ENCODE results near the gene NEDD4L.

NEDD4L gene

GRCh38 chr18:58177896-58178470 is 134.0 kb downstream of the NEDD4L start:
- no peak for DNase-seq

GRCh38 chr18:58178511-58178910 is 134.5 kb downstream of the NEDD4L start:
- no peak for DNase-seq

DNA sequence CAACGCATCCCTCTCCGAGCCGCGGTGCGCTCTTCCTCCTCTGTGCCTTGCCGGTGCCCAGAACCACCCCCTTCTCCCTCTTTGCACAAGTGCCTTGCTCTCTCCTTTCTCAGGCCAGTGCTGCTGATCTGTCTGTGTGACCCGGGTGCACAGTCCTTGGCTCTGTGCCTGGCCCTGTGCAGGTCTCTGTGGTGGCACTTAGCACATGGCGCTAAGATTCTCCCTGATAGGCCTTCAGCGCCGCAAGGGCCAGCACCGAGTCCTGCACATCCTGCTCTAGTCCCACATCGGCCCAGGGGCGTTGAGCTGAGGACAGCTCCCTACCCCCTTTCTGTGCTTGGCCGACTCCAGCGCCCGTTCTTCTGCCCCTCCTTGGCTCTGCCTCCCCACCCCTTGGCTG is 136.1 kb downstream of the NEDD4L start:
- DNase-seq, result no peak

- DNase-seq, result peak in 13 of 58 donors; percentile 6 to 52 (median 27)
These were observed 136.8 kb downstream of the NEDD4L start for GRCh38 chr18:58180738-58181353.

DNA sequence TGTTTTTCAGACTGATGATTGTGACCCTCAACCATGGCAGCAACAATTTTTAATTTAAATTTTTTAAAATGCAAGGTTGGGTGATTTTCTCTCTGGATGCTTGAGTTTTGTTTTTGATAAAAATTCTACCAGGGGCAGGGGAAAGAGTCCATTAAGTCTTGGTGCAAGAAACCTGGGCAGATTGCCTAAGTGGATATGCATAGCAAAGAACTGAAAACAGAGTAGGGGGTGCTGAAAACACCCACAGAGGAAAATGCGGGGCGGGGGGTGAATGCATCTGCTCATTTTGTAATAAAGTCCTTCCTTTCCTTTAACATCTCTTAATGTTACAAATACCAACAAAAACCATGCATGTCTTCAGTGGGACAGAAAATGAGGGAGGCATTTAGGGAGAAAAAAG is 138.0 kb downstream of the NEDD4L start:
- DNase-seq, result no peak

DNA sequence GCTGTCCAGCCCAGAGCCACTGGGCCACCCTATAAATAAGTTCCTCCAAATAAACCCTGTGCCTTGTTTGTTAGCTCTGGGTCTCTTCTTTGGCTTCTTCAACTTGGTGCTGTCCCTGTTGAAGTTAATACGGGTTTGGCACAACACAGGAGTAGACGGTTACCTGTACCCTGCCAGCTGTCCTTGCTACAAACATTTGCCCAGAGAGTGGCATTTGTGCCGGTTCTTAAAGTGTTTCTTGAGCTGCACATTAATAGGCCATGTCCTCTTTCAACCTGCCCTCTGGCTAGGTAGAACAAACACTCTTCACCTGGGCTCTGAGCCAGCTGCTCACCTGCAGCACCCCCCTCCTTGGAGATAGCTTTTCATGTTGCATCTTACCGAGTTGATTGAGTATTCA is 139.2 kb downstream of the NEDD4L start:
- no peak for DNase-seq

- DNase-seq, result peak in 7 of 58 donors; percentile 22 to 37 (median 31)
These were observed 142.4 kb downstream of the NEDD4L start for GRCh38 chr18:58186258-58186948.

GRCh38 chr18:58187674-58188073 is 143.6 kb downstream of the NEDD4L start:
- no peak for DNase-seq

GRCh38 chr18:58188996-58189395 is 145.0 kb downstream of the NEDD4L start:
- peak in 1 of 58 donors; percentile 11 for DNase-seq

GRCh38 chr18:58190842-58191530 is 147.0 kb downstream of the NEDD4L start:
- DNase-seq, result no peak

GRCh38 chr18:58191626-58192025 is 147.6 kb downstream of the NEDD4L start:
- DNase-seq, result no peak

DNA sequence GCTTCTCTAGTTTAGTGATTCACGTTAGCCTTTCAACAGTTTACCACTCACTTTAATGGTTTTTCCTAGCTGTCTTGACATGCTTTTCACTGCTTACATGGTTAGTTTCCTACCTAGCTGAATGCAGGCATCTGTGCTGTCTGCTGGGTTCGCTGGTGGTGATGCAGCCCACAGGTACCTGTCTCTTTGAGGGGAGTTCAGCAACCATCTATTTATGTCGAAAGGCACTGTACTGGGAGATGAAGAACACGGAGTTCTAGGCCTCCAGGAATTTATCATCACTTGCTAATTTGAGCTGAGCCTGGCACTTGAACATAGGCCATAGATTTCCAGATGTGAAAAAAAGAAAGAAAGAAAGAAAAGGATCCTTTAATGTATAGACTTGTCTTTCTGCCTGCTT is 148.5 kb downstream of the NEDD4L start:
- DNase-seq, result no peak

DNA sequence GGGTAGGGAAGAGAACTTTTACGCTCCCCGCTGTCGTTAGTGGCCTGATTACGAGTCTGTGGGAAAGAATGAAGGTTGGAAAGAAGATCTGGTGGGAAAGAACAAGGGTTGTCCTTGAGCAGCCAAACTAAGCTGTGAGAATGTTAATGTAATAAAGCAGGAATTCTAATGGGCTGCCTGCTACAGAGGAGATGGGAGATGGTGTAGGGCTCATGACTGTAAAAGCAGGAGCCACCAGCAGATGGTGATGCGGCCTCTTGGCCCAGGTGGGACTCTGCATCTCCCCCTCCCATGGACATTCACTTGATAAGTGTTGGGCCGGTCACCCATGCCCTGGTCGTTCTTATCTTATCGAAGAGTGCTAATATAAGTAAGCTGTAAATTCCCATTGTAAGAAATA is 150.0 kb downstream of the NEDD4L start:
- peak in 1 of 58 donors; percentile 13 for DNase-seq

- peak in 36 of 58 donors; percentile 5 to 79 (median 38) for DNase-seq
These were observed 151.3 kb downstream of the NEDD4L start for GRCh38 chr18:58195278-58195765.

DNA sequence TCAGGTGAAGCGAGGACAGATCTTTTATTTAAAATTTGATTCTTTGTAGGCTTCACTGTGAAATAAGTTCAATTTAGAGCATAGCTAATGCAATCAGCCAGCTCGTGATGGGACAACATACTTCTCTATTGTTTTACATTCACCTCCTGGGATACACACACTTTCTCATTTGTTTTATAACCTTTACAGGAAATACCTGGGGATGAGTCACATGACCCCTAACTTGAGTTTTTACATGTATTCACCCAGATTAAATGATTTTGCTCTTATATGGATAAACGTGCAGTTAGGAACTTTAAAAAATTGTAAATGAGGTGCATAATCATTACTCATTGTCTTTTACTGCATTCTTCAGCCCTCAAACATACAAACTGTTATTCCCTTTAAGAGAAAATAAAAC is 152.1 kb downstream of the NEDD4L start:
- DNase-seq, result no peak

- peak in 1 of 58 donors; percentile 33 for DNase-seq
These were observed 153.2 kb downstream of the NEDD4L start for GRCh38 chr18:58196881-58197872.

- no peak for DNase-seq
These were observed 157.2 kb downstream of the NEDD4L start for GRCh38 chr18:58201268-58201667.

DNA sequence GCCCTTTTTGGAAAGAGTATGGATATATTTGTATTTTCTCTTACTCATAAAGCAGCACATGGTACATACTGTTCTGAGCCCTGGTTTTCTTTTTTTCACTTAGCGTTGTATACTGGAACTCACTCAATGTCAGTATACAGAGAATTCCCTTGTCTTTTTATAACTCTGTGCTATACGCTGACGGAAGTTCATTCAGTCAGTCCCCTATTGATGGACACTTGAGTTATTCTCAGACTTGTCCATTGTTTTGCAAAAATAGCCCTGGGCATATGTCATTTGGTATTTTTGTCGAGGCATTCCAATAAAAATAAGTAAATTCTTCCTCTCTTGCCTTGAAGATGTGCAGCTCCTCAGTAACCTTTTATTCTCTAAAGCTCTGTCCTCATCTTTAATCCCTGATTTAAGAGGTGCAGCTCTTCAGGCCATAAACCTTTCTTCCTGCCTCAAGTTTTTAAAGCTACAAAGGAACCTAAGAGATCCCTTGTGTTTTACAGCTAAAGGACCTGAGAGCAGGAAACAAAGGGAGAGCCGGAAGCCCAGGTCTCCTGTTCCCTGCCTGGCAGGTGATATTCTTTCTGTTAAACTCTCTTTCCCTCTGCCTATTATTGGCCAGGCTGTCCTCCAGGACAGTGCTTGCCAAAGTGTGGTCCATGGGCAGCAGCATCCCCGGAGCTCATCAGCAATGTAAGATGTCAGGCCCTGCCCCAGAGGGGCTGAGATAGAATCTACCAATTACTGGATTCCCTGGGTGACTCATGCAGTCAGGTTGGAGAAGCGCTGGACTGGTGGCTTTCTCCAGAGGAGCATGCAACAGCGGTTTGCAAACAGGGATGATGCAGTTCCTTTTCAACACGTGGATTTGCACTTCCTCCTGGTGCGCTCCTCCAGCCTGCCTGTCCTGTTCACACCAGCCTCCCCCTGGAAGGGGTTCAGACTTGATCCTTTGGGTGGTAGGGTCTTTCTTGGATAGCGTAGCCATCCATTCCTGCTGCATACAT is 158.0 kb downstream of the NEDD4L start:
- DNase-seq, result peak in 2 of 58 donors; percentile 11 to 16

DNA sequence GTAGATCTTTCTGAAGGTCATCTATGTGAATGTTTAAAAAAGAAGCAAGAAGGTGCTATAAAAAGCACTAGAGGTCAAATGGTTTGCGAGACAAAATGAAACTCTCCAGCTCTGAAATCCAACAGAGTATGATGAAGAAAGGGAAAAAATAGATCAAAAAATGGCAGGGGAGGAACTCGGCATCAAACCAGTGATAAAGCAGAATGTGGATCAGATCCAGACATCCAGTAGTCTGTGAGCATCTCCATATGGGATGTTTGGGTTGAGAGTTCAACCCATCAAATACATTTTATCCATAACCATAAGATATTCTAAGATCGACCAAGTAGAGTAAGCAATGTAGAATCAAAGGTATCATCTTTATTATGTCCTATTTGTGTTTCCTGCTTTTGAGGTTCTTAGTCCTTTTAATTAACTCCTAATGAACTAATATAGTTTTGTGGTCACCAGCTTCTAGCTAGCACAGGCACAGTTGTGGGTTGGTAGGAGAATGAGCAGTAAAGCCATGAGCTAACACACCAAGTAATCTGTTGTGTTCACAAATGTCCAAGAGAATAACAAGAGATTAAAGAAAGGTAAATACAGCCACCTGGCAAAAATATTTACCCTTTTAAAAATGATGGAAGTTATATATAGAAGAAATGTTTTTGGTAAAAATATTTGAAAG is 160.9 kb downstream of the NEDD4L start:
- DNase-seq, result no peak

Data from anterior cingulate cortex (tissue), 58 donors.